Activated T-helper 1 cell treated with Interleukin-2 at 50 U/mL for 16 hours (primary cell): ENCODE results near the gene SPEF2.

Experiments used
- DNase-seq: peaks from one replicate; pipeline ENCODE4 v3.0.0-alpha.2; 2020; ENCODE audit warnings: low read depth

The SPEF2 gene

DNA sequence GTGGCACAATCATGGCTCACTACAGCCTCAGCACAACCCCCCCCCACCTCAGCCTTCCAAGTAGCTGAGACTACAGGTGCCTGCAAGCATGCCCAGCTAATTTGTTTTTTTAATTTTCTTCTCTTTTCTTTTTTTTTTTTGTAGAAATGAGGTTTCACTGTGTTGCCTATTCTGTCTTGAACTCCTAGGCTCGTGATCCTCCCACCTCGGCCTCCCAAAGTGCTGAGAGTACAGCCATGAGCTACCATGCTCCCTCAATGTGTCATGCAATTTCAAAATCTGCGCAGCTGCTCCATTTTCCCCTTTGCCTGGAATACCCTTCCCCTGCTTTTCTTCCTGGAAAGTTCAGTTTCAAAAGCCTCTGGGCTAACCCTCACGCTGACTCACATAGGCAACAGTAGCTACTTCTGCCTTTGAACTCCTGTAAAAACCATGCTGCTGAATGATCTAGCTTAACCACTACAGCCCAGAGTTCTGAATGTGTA is 168.0 kb downstream of the SPEF2 start:
- DNase-seq = no peak

DNA sequence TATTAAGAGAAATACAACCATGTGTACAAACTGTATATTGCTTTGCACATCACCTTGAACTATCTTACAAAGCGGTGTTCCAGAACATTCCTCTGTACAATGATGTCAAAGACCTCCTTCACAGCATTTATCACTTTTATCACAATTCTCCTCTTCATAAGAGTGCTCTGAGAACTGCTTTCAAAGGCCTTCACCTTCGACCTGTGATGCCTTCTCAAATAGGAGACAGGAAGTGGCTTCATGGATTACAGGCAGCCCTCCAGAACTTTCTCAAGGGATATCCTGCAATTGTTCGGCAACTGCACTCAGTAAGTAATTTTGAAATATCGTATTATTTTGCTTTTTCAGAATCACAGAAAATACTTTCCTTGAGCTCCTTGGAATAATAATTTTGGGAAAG is 171.1 kb downstream of the SPEF2 start:
- no peak for DNase-seq

DNA sequence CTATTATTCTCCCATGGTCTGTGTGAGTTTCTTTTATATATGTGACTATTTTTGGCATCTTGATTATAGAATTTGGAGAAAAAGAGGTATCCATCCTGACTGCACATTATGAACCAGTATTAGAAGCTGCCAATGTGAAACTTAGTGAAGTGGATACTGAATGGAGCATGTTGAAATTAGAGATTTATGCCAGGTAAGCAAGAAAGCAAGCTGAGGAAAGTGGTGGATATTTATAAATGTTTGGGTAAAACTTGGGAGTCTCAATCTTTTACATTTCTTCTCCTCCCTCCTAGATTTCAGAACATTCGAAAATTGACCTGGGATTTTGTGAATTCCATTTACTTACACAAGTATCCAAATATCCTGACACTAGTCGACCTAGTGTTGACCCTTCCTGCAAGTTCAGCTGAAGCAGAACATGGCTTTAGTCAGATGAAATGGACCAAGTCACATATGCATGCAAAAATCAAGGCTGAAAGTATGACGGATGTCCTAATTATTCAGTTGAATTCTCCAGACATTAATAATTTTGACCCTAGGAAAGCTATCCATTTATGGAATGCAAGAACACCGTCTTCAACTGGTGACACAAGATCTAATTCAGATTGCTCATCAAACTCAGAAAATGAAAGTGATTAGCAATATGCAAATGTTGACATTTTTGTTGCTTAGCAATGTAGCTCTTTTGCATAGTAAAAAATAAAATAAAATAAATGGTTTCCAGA is 172.2 kb downstream of the SPEF2 start:
- DNase-seq = no peak

DNA sequence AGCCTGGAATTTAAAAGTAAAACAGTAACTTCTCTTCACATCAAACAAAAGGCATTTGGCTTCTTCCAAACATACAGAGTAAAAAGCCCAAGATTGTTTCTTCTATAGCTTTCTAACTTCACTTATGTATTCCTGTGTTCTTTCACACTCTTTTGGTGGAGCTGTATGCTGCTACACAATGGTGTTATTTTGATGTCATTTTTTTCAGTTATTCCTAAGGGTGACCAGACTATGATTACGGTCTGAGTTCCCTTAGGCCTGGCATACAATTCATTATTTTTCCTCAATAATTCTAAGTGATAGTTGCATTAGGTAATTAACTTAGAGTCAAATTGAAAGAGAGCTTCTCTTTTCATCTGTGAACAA is 172.8 kb downstream of the SPEF2 start:
- DNase-seq = no peak

DNA sequence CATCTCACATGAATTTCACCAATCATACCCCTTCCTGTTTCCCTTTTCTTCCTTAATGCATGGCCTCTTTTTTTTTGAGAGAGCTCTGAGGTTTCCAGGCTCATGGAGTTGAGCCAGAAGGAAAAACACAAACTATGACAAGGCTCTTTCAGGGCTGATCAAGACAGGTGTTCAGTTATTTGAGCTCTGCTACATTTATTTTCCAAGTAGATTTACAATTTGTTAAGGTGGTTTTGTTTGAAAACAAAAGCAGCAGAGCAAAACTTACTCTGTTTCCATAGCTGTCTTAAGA is 176.6 kb downstream of the SPEF2 start:
- DNase-seq = no peak

DNA sequence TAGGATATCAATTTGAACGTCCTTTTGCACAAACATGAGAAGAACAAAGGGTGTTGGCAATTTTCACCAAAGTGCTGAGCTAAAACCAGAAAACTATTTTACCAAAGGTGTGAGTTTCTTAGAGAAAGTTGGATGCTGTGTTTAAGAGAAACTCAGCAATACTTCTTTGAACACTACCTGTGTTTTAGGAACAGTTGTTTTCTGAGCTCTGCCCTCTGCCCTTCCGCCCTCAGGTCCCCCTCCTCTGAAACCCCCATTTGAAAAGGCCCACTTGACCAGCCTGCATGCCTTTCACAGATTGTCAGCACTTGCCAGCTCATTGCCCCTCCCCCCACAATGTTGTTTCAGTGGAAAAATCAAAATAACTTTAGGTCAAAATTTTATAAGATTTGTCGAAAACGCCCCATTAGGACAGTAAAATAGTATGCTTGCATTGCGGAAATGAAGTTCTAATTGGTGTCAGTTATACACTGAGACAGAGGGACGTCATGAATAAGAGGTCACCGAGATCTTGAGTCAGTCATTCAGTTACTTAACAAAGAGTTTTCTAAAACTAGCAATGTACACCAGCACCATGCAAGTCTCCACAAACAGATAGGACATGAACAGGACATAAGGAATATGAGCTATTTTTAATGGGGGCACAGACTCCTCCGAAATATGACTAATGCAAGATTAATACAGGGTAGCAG is 177.2 kb downstream of the SPEF2 start:
- DNase-seq = no peak

DNA sequence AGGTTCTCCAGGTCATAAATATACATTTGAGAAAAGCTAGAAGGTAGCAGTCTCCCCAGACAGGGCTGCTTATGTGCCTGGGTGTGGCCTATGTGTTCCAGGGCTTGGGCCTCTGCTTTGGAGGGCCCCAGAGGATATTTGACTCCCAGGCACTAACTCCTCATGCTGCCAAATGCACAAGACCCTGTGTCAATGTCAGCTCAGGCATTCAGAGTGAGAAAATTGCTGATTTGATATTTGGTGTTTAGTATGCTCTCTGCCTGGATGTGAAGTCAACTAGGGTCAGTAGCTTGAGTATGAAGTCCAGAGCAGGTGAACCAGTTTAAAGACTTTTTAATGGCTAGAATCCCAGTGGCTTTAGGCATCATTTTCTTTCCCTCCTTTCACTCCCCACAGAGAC is 181.5 kb downstream of the SPEF2 start:
- DNase-seq = no peak

DNA sequence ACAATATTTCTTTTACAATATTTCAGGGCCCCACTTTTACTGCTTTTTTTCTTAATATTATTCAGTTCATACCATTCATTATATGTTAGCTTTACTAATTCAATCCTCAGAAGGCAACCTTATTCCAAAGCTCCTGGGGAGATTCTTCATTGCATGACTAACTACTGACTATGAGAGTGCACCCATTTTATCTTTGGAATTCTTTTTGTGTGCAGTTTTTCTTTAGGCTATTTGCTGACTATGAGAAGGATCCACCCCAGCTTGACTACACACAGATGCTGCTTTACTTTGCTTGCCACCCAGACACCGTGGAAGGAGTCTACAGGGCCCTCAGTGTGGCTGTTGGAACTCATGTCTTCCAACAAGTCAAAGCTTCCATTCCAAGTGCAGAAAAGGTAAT is 182.1 kb downstream of the SPEF2 start:
- DNase-seq = no peak

DNA sequence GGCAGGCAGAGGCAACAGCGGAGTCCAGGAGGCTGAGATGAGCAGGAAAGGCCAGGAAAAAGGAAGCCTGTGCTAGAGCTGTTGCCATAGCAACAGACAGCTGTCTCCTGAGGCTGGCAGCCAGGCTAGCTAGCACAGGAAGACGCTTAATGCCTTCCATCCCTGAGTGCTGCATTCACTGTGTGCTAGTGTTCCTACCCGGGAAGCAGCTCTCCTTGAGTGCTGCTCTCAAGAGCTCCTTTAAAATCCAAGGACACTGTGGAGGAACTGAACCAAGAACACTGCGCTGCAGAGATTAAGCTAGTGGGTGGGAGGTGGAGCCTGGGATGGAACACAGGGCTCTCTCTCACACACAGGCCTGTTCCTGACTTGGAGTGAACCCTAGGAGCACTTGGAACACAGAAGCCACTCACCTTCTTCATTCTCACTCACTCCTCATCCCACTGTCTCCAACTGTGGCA is 185.6 kb downstream of the SPEF2 start:
- DNase-seq = no peak

DNA sequence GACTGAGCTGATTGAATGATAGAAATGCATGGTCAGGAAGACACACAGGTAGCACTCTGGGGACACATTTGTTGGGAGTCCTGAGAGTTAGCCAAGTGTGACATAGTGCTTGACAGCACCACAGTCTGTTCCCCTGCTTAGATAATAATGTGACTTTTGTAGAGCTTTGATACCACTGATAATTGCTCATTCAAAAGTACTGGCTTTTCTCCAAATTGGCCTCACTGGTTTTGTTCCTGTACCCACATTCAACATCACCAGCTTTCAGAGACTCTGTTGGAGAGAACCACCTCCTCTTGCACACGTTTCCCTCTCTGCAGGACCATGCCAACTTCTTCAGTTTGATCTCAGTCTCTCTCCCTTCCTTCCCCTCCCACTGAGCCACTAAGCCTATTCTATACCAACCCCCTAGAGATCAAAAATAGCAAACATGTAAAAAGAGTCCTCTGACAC is 186.6 kb downstream of the SPEF2 start:
- no peak for DNase-seq

DNA sequence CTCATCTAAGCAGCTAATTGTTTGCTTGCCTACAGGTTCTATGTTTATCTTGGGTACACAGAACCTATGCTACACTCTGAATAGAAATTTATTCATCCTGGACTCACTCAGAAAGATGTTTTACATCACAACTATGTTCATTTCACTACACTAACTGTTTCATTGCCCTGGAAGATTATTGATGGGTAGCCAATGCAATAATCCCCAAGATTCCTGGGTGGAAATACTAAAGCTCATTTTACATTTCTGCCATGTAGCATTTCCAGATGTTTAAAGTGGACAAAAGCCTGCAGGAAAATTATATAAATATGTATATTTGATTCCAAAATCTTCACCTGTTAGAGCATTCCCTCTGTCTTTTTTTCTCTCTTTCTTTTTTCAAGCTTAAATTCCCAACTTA is 187.2 kb downstream of the SPEF2 start:
- no peak for DNase-seq

DNA sequence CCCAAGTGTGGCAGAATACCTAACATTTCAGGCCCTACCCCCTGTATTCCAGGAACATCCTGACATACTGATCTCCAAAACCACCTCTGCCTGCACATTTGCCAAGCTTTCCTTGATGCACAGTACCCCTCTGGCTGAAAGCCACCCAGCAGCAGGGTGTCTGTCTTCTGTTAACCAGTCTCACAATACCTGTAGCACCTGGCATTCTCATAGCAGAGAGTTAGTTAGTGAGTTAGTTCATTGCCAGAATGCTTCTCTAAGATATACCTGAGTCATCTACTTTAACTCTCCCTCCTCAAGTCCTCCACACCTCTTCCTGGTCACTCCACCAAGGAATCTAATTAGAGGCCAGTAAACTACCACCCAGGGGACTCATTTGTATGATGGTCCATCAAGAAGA is 192.9 kb downstream of the SPEF2 start:
- DNase-seq = no peak

DNA sequence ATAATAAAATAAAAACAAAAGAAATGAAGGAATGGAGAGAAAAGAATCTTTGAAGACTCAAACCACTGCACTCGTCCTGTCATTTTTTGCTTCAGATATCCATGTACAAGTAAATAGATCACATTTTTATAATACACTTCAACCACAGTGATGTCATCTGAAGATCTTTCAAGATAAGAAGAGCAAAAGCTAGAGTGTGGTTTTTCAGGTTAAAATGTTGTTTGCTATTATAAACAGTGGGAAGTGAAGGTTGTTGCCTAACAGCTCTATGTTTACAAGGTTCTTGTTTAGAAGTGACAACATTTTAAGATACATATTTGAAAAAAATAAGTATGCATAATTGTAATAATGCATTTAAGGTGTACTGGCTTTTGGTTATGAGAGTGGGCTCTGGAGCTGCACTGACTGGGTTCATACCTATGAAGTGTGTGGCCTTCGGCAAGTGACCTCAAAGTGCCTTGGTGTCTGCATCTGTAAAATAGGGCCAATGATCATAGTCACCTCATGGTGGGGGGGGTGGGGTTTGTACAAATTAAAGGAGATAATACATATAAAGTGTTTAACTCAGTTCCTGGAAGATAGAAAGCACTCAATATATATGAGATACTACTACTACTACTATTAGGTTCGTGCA is 193.6 kb downstream of the SPEF2 start:
- DNase-seq = no peak

DNA sequence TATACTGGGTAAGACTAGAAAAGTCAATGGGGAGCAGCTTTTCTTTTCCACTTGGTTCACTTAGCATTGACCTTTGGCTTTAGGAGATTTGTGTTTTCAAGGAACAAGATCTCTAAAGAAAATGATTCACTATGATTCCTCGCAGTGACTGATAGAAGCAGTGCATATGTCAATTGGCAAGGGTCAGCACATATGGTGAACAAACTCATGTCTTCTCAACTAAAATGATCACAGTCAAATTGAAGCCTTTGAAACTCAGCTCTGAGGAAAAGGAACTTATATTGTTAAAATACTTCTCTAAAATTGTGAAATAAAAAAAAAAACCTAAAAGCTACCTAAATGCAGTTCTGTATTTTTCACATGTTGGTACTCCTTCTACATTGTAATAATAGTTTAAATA is 195.9 kb downstream of the SPEF2 start:
- no peak for DNase-seq

DNA sequence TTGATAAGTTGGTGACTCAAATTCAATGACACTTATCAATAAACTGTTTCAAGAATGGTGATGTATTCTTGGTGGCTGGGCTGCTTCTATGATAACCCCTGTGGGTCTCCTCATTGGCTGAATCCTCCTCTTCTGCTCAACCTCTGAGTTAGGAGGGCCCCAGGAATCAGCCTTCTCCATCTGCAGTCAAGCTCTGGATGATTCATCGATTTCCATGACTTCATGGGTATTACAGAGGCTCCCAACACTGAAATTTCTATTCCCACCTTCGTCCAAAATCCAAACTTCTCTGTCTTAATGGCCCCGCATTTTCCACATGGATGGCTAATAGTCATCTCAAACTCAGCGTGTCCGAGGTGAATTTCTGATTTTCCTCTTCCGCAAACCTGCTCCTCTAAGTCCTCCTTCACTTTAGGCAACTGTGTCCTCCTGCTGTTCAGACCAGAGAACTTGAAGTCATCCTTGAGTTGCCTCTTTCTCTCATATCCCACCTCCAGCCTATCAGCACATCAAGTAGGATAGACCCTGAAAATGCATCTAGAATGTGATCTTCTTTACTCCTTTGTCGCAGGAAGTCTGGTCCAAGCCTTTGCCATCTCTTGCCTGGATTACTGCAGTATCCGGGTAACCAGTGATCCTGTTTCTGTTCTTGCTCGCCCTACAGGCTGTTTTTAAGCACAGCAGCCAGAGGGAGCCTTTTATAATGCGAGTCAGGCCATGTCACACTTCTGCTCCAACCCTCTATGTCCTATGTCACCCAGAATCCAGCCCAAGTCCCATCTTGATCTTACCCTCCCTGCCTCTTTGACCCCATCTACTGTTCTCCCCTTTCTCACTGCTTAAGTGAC is 197.7 kb downstream of the SPEF2 start:
- DNase-seq = no peak

DNA sequence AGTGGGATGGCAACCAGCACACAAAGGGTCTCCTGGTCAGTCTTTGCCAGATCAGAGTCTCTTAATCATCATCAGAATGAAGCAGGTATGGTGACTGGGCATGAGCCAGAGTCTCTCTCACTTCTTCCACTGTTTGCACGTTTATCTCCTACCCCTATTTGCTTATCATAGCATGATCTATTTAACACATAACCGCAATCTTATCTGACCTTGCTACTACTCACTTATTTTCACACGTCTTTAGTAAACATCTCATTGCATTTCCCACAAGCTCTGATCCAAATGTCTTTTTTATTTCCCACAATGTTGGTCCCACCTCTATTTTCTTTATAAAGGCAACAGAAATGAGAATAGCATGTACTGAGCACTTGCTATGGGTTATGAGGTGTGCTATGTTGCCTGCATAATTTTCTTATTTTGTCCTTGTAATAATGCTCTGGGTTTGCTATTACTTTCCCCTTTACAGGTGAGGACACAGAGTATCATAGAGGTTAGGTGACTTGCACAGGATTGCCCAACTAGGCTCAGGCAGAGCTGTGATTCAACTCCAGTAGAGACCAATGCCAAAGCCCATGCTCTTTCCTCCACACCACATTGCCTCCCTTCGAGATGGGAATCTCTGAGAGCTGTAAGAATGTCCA is 199.3 kb downstream of the SPEF2 start:
- DNase-seq = no peak

DNA sequence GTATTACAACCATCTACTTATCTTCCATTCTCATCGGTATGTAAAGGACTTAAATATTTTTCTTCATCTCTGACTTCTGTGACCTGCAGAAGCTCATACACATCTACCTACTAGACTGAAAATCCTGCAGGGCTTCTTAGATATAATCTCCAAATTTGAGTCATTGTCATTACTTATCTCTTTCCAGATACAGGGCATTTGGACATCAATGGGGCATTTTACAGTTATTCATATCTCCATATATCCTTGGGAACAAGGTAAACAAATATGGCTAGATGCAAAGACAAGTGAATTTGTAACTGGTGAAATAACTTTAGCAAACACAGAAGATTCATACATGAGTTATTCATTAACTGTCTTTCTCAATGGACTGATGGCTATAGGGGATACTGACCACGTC is 201.4 kb downstream of the SPEF2 start:
- no peak for DNase-seq

DNA sequence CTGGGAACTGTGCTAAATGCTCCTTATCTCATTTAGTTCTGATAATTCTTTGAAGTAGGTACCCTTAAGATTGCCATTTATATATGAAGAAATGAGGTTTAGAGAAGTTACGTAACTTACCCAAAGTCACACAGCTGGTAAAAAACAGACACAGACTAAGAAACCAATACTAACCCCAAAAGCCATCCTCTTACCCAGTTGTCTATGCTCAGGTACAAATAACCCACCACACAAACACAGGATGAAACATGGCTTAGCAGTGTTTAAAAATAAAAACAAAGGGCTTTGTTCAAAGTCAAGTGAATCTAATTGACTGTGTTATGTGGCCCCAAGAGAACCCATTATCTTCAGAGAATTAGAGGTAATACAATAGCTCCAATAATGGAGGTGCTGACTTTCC is 202.0 kb downstream of the SPEF2 start:
- no peak for DNase-seq

DNA sequence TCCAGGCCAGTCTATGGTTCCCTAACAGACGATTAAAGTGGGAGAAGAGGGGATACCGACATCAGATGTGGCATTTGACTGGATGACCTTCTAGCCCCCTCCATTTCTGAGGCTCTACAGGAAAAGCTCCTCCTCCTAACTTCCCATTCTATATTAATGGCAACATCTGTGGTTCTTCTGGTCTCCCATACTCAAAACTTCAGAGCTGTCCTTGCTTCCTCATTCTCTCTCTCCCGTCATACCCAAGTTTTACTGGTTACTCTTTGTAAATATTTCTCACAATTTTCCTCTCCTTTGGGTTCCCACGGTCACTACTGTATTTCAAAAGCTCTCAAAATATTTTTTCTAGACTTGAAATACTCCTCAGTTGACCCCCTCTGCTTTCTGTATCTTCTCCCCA is 203.1 kb downstream of the SPEF2 start:
- DNase-seq = no peak

DNA sequence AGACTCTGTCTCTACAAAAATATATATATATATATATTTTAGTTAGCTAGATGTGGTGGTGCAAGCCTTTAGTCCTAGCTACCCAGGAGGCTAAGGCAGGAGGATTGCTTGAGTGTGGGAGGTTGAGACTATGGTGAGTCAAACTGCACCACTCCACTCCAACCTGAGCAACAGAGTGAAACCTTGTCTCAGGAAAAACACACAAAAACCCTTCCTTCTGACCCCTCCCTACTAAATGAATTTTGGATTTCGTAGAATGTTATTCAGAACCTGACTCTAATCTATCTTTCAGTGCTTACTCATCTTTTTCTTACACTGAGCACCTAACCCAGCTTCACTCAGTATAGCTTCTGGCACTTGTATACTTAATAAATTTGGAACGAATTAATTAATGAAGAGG is 203.8 kb downstream of the SPEF2 start:
- no peak for DNase-seq

DNA sequence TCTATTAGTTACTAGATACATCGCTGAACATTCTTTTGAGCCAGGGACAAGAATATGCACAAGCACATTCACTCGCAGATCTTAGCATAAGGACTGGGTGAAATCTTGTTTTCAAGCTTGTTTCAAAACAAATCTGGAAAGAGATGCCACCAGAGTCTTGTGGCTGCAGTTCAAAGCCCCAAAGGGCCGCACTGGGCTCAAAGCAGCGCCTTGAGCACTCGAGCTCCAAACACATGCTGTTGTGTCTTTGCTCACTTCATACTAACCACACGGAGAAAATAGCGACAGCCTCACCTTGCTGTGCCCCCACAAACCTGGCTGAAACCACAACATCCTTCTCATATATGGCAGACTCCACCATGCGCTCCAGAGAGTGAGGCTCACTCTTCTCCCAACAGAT is 204.8 kb downstream of the SPEF2 start:
- DNase-seq = peak; percentile 34
